Hematopoietic multipotent progenitor cell treated with erythropoietin and hydrocortisone succinate and interleukin-3 and kit ligand, for 17 days (in vitro differentiated cells): Measurements from ENCODE around the gene HMGN3.

Experiments
- DNase-seq: peaks from one replicate; pipeline ENCODE4 v3.0.0-alpha.2; 2015; ENCODE audit warnings: low spot score

The HMGN3 gene

GRCh38 chr6:79232696-79233462 is 1.6 kb downstream of the HMGN3 start:
- DNase-seq = no peak

- DNase-seq = no peak
These were observed 2.8 kb downstream of the HMGN3 start for GRCh38 chr6:79231666-79232065.

- no peak for DNase-seq
These were observed 3.4 kb downstream of the HMGN3 start for GRCh38 chr6:79231101-79231500.

GRCh38 chr6:79230149-79230548 is 4.3 kb downstream of the HMGN3 start:
- no peak for DNase-seq

- no peak for DNase-seq
These were observed 7.0 kb downstream of the HMGN3 start for GRCh38 chr6:79227445-79227844.

GRCh38 chr6:79226660-79227059 is 7.8 kb downstream of the HMGN3 start:
- no peak for DNase-seq

- no peak for DNase-seq
These were observed 8.5 kb downstream of the HMGN3 start for GRCh38 chr6:79225717-79226599.

GRCh38 chr6:79223611-79224404 is 10.7 kb downstream of the HMGN3 start:
- no peak for DNase-seq

GRCh38 chr6:79215213-79215824 is 19.2 kb downstream of the HMGN3 start:
- DNase-seq = no peak

GRCh38 chr6:79212859-79213258 is 21.6 kb downstream of the HMGN3 start:
- DNase-seq = no peak

- DNase-seq = no peak
These were observed 25.7 kb downstream of the HMGN3 start for GRCh38 chr6:79208816-79209215.

GRCh38 chr6:79203753-79204253 is 30.7 kb downstream of the HMGN3 start:
- no peak for DNase-seq

- DNase-seq = no peak
These were observed 31.9 kb downstream of the HMGN3 start for GRCh38 chr6:79202556-79202955.

GRCh38 chr6:79201983-79202382 is 32.5 kb downstream of the HMGN3 start:
- no peak for DNase-seq

GRCh38 chr6:79201143-79201542 is 33.3 kb downstream of the HMGN3 start:
- no peak for DNase-seq

- DNase-seq = no peak
These were observed 37.6 kb downstream of the HMGN3 start for GRCh38 chr6:79196912-79197311.

- DNase-seq = no peak
These were observed 40.5 kb downstream of the HMGN3 start for GRCh38 chr6:79193971-79194370.

- no peak for DNase-seq
These were observed 44.6 kb downstream of the HMGN3 start for GRCh38 chr6:79189760-79190350.

- no peak for DNase-seq
These were observed 45.5 kb downstream of the HMGN3 start for GRCh38 chr6:79188885-79189480.

GRCh38 chr6:79188107-79188506 is 46.4 kb downstream of the HMGN3 start:
- DNase-seq = no peak

GRCh38 chr6:79186564-79186963 is 47.9 kb downstream of the HMGN3 start:
- DNase-seq = no peak
